Cardiac muscle cell (in vitro differentiated cells and primary cell): ENCODE measurements around the gene FGD4. TPM values are rescaled to one million over a fixed set of nuclear protein-coding genes. Genes with fewer than 3 reads are reported as not detected.

Experiments
- DNase-seq, 2 donors: peaks; one replicate each; pipeline versions ENCODE4 v3.0.0 to v3.0.0-alpha.2; 2010 to 2017; ENCODE audit warnings: low read depth in 1 of 2, low spot score in 1 of 2
- H3K27ac ChIP-seq: fragments of 200-600 bp; sonication (generic); 2 replicates; pipeline ENCODE4 v1.5.1; 2016
- H3K27me3 ChIP-seq: fragments of 200-600 bp; sonication (generic); 2 replicates; pipeline ENCODE4 v1.6.0; 2016; ENCODE audit warnings: control low read depth
- H3K36me3 ChIP-seq: fragments of 200-600 bp; sonication (generic); 2 replicates; pipeline ENCODE4 v1.5.1; 2016; ENCODE audit warnings: control low read depth
- H3K4me1 ChIP-seq: fragments of 200-600 bp; sonication (generic); 2 replicates; pipeline ENCODE4 v1.8.1; 2017; ENCODE audit warnings: low read depth, mild to moderate bottlenecking, mixed run types
- H3K4me3 ChIP-seq: fragments of 200-600 bp; sonication (generic); 2 replicates; pipeline ENCODE4 v1.5.1; 2016; ENCODE audit warnings: mild to moderate bottlenecking
- H3K9me3 ChIP-seq: fragments of 200-600 bp; sonication (generic); 2 replicates; pipeline ENCODE4 v1.5.1; 2017; ENCODE audit warnings: low read depth, mild to moderate bottlenecking, control low read depth
- CTCF ChIP-seq: IDR thresholded peaks from 2 replicates; pipeline ENCODE4 v1.5.1; 2012; ENCODE audit warnings: low read depth, mild to moderate bottlenecking, low read length
- polyA plus RNA-seq: library from polyadenylated mRNA; unstranded; fragments of >200 nt; fragmentation: Nextera tagmentation; extraction: Ambion mirVana; gene quantifications from 2 replicates; pipeline ENCODE4 v1.2.1, GENCODE V29; 2016
- total RNA-seq: library from RNA; depleted of rRNA; stranded (reverse); fragments of >200 nt; gene quantifications from 2 replicates; pipeline ENCODE4 v1.2.3, GENCODE V29; 2016

FGD4 gene
- total and polyA plus RNA-seq, 2 experiments from 2014 or later: 2.5 to 7.3 TPM

- H3K9me3 ChIP-seq: no peaks in the 10 kb centered on the region
- no peak for TF ChIP-seq CTCF
- H3K4me3 ChIP-seq: no peak overlapping the region
- DNase-seq: no peak
- no peaks in the 10 kb centered on the region for H3K36me3 ChIP-seq
- no peak overlapping the region for H3K27ac ChIP-seq
- peaks cover 2% of the 10 kb centered on the region for H3K4me1 ChIP-seq
- H3K27me3 ChIP-seq: no peaks in the 10 kb centered on the region
Measured at GRCh38 chr12:32488132-32488531, 88.8 kb downstream of the FGD4 start.

- TF ChIP-seq CTCF: no peak
- H3K4me1 ChIP-seq: no peaks in the 10 kb centered on the region
- H3K4me3 ChIP-seq: no peak overlapping the region
- H3K27me3 ChIP-seq: no peaks in the 10 kb centered on the region
- DNase-seq: no peak
- H3K27ac ChIP-seq: no peak overlapping the region
- no peaks in the 10 kb centered on the region for H3K36me3 ChIP-seq
- H3K9me3 ChIP-seq: no peaks in the 10 kb centered on the region
Measured at GRCh38 chr12:32489070-32489469, 89.7 kb downstream of the FGD4 start.

GRCh38 chr12:32490801-32491200 is 91.4 kb downstream of the FGD4 start:
- TF ChIP-seq CTCF: no peak
- no peak for DNase-seq
- no peaks in the 10 kb centered on the region for H3K36me3 ChIP-seq
- H3K27ac ChIP-seq: no peak overlapping the region
- H3K9me3 ChIP-seq: no peaks in the 10 kb centered on the region
- no peak overlapping the region for H3K4me3 ChIP-seq
- H3K4me1 ChIP-seq: no peaks in the 10 kb centered on the region
- no peaks in the 10 kb centered on the region for H3K27me3 ChIP-seq

GRCh38 chr12:32493282-32493681 is 93.9 kb downstream of the FGD4 start:
- no peak overlapping the region for H3K27ac ChIP-seq
- no peak for DNase-seq
- H3K36me3 ChIP-seq: no peaks in the 10 kb centered on the region
- H3K27me3 ChIP-seq: no peaks in the 10 kb centered on the region
- no peaks in the 10 kb centered on the region for H3K4me1 ChIP-seq
- H3K4me3 ChIP-seq: no peak overlapping the region
- no peak for TF ChIP-seq CTCF
- H3K9me3 ChIP-seq: no peaks in the 10 kb centered on the region

- Histone ChIP-seq H3K27me3 (no peaks in the 10 kb centered on the region), H3K4me3 (no peak overlapping the region), H3K27ac (no peak overlapping the region), H3K4me1 (no peaks in the 10 kb centered on the region), H3K36me3 (no peaks in the 10 kb centered on the region), H3K9me3 (no peaks in the 10 kb centered on the region)
- no peak for TF ChIP-seq CTCF
- DNase-seq: peak in 1 of 2 donors; percentile 9
Measured at GRCh38 chr12:32494656-32495055, 95.3 kb downstream of the FGD4 start.

GRCh38 chr12:32496946-32497345 is 97.6 kb downstream of the FGD4 start:
- no peak for TF ChIP-seq CTCF
- Histone ChIP-seq H3K4me1 (peaks cover 7% of the 10 kb centered on the region), H3K27me3 (no peaks in the 10 kb centered on the region), H3K27ac (no peak overlapping the region), H3K36me3 (no peaks in the 10 kb centered on the region), H3K9me3 (no peaks in the 10 kb centered on the region), H3K4me3 (no peak overlapping the region)
- DNase-seq: no peak
